ENCODE data around the gene PLEKHG4.

- TF ChIP-seq, protein P1, sequence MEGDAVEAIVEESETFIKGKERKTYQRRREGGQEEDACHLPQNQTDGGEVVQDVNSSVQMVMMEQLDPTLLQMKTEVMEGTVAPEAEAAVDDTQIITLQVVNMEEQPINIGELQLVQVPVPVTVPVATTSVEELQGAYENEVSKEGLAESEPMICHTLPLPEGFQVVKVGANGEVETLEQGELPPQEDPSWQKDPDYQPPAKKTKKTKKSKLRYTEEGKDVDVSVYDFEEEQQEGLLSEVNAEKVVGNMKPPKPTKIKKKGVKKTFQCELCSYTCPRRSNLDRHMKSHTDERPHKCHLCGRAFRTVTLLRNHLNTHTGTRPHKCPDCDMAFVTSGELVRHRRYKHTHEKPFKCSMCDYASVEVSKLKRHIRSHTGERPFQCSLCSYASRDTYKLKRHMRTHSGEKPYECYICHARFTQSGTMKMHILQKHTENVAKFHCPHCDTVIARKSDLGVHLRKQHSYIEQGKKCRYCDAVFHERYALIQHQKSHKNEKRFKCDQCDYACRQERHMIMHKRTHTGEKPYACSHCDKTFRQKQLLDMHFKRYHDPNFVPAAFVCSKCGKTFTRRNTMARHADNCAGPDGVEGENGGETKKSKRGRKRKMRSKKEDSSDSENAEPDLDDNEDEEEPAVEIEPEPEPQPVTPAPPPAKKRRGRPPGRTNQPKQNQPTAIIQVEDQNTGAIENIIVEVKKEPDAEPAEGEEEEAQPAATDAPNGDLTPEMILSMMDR (IDR thresholded peaks at IDR 0.05; ENCODE audit: insufficient read depth, low read length) = no peak
- no peak for TF ChIP-seq REST (IDR thresholded peaks at IDR 0.05; ENCODE audit: insufficient replicate concordance, low read depth)
- no peak; the same call in 1 of the 2 replicates for TF ChIP-seq POLR2AphosphoS5 (IDR thresholded peaks at IDR 0.05; ENCODE audit: low read depth)
Measured at GRCh38 chr16:67270931-67271338, 8.4 kb upstream of the PLEKHG4 start.
